Measurements from ENCODE around the gene KLHL34.

- TF ChIP-seq CTCF (IDR thresholded peaks at IDR 0.05) (no peak), POLR2AphosphoS5 (IDR thresholded peaks at IDR 0.05) (no peak)
These were observed 42.8 kb upstream of the KLHL34 start for GRCh38 chrX:21700967-21701366.

Measured in gastroesophageal sphincter (tissue), 3 donors.